Rectal smooth muscle tissue (tissue), 1 donor: Measurements from ENCODE around the gene CUBN.
"Not testable (repeated sequence)": the region's sequence is repeated elsewhere in the genome, so short reads cannot be mapped to it uniquely, and the experiment has no call there.

Source experiments
- H3K27ac ChIP-seq: one replicate; pipeline ENCODE4 v1.7.0; 2013; ENCODE audit warnings: low read depth, low read length, inconsistent platforms
- H3K27me3 ChIP-seq: one replicate; pipeline ENCODE4 v1.7.0; 2013; ENCODE audit warnings: low read length; ENCODE audit not compliant: control insufficient read depth, insufficient read depth
- H3K36me3 ChIP-seq: one replicate; pipeline ENCODE4 v1.7.0; 2013; ENCODE audit warnings: low read length; ENCODE audit not compliant: control insufficient read depth, insufficient read depth
- H3K4me1 ChIP-seq: one replicate; pipeline ENCODE4 v1.7.0; 2013; ENCODE audit warnings: low read length; ENCODE audit not compliant: control insufficient read depth, insufficient read depth
- H3K4me3 ChIP-seq: one replicate; pipeline ENCODE4 v1.7.0; 2013; ENCODE audit warnings: low read length
- H3K9ac ChIP-seq: one replicate; pipeline ENCODE4 v1.7.0; 2013; ENCODE audit warnings: low read length

Gene CUBN

GRCh38 chr10:17115683-17116082 is 13.9 kb downstream of the CUBN start:
- no peak overlapping the region for H3K27ac ChIP-seq
- no peak overlapping the region for H3K4me3 ChIP-seq
- no peaks in the 10 kb centered on the region for H3K36me3 ChIP-seq
- H3K9ac ChIP-seq = no peak overlapping the region
- H3K27me3 ChIP-seq = no peaks in the 10 kb centered on the region
- H3K4me1 ChIP-seq = no peaks in the 10 kb centered on the region

- not testable (repeated sequence) for H3K27me3 ChIP-seq, H3K36me3 ChIP-seq, H3K4me1 ChIP-seq, H3K9ac ChIP-seq, H3K27ac ChIP-seq, H3K4me3 ChIP-seq
Observed at GRCh38 chr10:17114878-17115444, 14.7 kb downstream of the CUBN start.

GRCh38 chr10:17113889-17114540 is 15.6 kb downstream of the CUBN start:
- H3K9ac ChIP-seq = no peak overlapping the region

GRCh38 chr10:17113346-17113745 is 16.3 kb downstream of the CUBN start:
- Histone ChIP-seq H3K27me3 (no peaks in the 10 kb centered on the region), H3K9ac (no peak overlapping the region), H3K36me3 (no peaks in the 10 kb centered on the region)

More at GRCh38 chr10:17113889-17114540, 15.6 kb downstream of the CUBN start:
- Histone ChIP-seq H3K4me1 (no peaks in the 10 kb centered on the region), H3K4me3 (no peak overlapping the region), H3K27me3 (no peaks in the 10 kb centered on the region), H3K27ac (no peak overlapping the region), H3K36me3 (no peaks in the 10 kb centered on the region)

GRCh38 chr10:17112566-17112965 is 17.0 kb downstream of the CUBN start:
- H3K9ac ChIP-seq = no peak overlapping the region

More at GRCh38 chr10:17113346-17113745, 16.3 kb downstream of the CUBN start:
- H3K4me1 ChIP-seq = no peaks in the 10 kb centered on the region
- H3K4me3 ChIP-seq = no peak overlapping the region
- no peak overlapping the region for H3K27ac ChIP-seq

GRCh38 chr10:17109475-17110207 is 20.0 kb downstream of the CUBN start:
- no peaks in the 10 kb centered on the region for H3K36me3 ChIP-seq

More at GRCh38 chr10:17112566-17112965, 17.0 kb downstream of the CUBN start:
- H3K4me1 ChIP-seq = no peaks in the 10 kb centered on the region
- H3K4me3 ChIP-seq = no peak overlapping the region
- no peak overlapping the region for H3K27ac ChIP-seq
- H3K36me3 ChIP-seq = no peaks in the 10 kb centered on the region
- no peaks in the 10 kb centered on the region for H3K27me3 ChIP-seq

GRCh38 chr10:17109046-17109445 is 20.6 kb downstream of the CUBN start:
- no peaks in the 10 kb centered on the region for H3K36me3 ChIP-seq
- no peak overlapping the region for H3K4me3 ChIP-seq
- no peaks in the 10 kb centered on the region for H3K27me3 ChIP-seq
- H3K4me1 ChIP-seq = no peaks in the 10 kb centered on the region
- no peak overlapping the region for H3K9ac ChIP-seq
- no peak overlapping the region for H3K27ac ChIP-seq

More at GRCh38 chr10:17109475-17110207, 20.0 kb downstream of the CUBN start:
- H3K4me1 ChIP-seq = no peaks in the 10 kb centered on the region
- H3K27me3 ChIP-seq = no peaks in the 10 kb centered on the region
- no peak overlapping the region for H3K9ac ChIP-seq
- H3K27ac ChIP-seq = no peak overlapping the region
- no peak overlapping the region for H3K4me3 ChIP-seq

- H3K4me3 ChIP-seq = no peak overlapping the region
- no peak overlapping the region for H3K9ac ChIP-seq
- H3K27ac ChIP-seq = no peak overlapping the region
- H3K4me1 ChIP-seq = no peaks in the 10 kb centered on the region
- H3K36me3 ChIP-seq = no peaks in the 10 kb centered on the region
- no peaks in the 10 kb centered on the region for H3K27me3 ChIP-seq
Observed at GRCh38 chr10:17106991-17107390, 22.6 kb downstream of the CUBN start.

GRCh38 chr10:17101910-17102266 is 27.7 kb downstream of the CUBN start:
- H3K9ac ChIP-seq = no peak overlapping the region
- no peak overlapping the region for H3K4me3 ChIP-seq
- H3K27me3 ChIP-seq = no peaks in the 10 kb centered on the region
- H3K36me3 ChIP-seq = no peaks in the 10 kb centered on the region
- no peak overlapping the region for H3K27ac ChIP-seq
- no peaks in the 10 kb centered on the region for H3K4me1 ChIP-seq

- Histone ChIP-seq H3K27me3 (no peaks in the 10 kb centered on the region), H3K4me3 (no peak overlapping the region), H3K36me3 (no peaks in the 10 kb centered on the region), H3K9ac (no peak overlapping the region), H3K27ac (no peak overlapping the region), H3K4me1 (no peaks in the 10 kb centered on the region)
Observed at GRCh38 chr10:17101257-17101909, 28.2 kb downstream of the CUBN start.

- Histone ChIP-seq H3K4me1 (no peaks in the 10 kb centered on the region), H3K27ac (no peak overlapping the region), H3K4me3 (no peak overlapping the region), H3K9ac (no peak overlapping the region), H3K36me3 (no peaks in the 10 kb centered on the region), H3K27me3 (no peaks in the 10 kb centered on the region)
Observed at GRCh38 chr10:17100586-17100985, 29.0 kb downstream of the CUBN start.

GRCh38 chr10:17098012-17098411 is 31.6 kb downstream of the CUBN start:
- H3K27ac ChIP-seq = no peak overlapping the region
- H3K4me3 ChIP-seq = no peak overlapping the region
- no peaks in the 10 kb centered on the region for H3K27me3 ChIP-seq
- no peak overlapping the region for H3K9ac ChIP-seq
- H3K4me1 ChIP-seq = no peaks in the 10 kb centered on the region
- H3K36me3 ChIP-seq = no peaks in the 10 kb centered on the region
